Loucy (cell line): ENCODE measurements around the gene GFPT2.

Experiments
- CTCF ChIP-seq: fragments of 200-600 bp; sonication (generic); conservative IDR thresholded peaks from 2 replicates; pipeline ENCODE4 v1.5.1; 2014; ENCODE audit warnings: mild to moderate bottlenecking, antibody characterized with exemption, low read length
- EZH2phosphoT487 ChIP-seq: fragments of 200-600 bp; IDR thresholded peaks from 2 replicates; pipeline ENCODE4 v1.6.1; 2018; ENCODE audit warnings: antibody characterized with exemption, mild to moderate bottlenecking, moderate library complexity, borderline replicate concordance

GRCh38 chr5:180306796-180307195, 46.3 kb downstream of the GFPT2 start:
- TF ChIP-seq CTCF (no peak), EZH2phosphoT487 (no peak)
